HCT116 (cell line): Measurements from ENCODE around the gene CEND1.

Experiments
- CTCF ChIP-seq, 3 experiments: fragments of 200-600 bp in 1 of 3; sonication (generic) in 1 of 3; IDR thresholded peaks in 2 of 3; conservative IDR thresholded peaks in 1 of 3; 2 replicates each; pipeline ENCODE4 v1.5.1; 2012 to 2017; ENCODE audit warnings: low read depth in 2 of 3, low read length in 2 of 3, antibody characterized with exemption in 1 of 3, borderline replicate concordance in 1 of 3, control low read depth in 1 of 3, mild to moderate bottlenecking in 1 of 3, mixed read lengths in 1 of 3, mixed run types in 1 of 3, moderate library complexity in 1 of 3; ENCODE audit not compliant: insufficient read depth in 1 of 3
- POLR2A ChIP-seq: IDR thresholded peaks from 2 replicates; pipeline ENCODE4 v1.7.0; 2011; ENCODE audit warnings: borderline replicate concordance; ENCODE audit not compliant: insufficient read depth, insufficient read length; ENCODE audit errors: extremely low read depth
- POLR2AphosphoS5 ChIP-seq: IDR thresholded peaks from 2 replicates; pipeline ENCODE4 v1.6.1; 2011; ENCODE audit warnings: mild to moderate bottlenecking, low read depth, low read length, moderate library complexity
- SRF ChIP-seq: IDR thresholded peaks from 2 replicates; pipeline ENCODE4 v1.6.1; 2012; ENCODE audit warnings: low read depth
- TF ChIP-seq, protein P1 (sequence below): IDR thresholded peaks from 2 replicates; pipeline ENCODE4 v1.6.1; 2011; ENCODE audit warnings: mild to moderate bottlenecking, low read length, moderate library complexity; ENCODE audit not compliant: insufficient replicate concordance; ENCODE audit errors: extremely low read depth

GRCh38 chr11:826227-826621 lies 36.3 kb upstream of the CEND1 start:
- TF ChIP-seq POLR2A (no peak), CTCF (IDR thresholded peaks at IDR 0.05 in 2 of 3, conservative IDR thresholded peaks at IDR 0.05 in 1 of 3; ENCODE audit: borderline replicate concordance in 1 of 3, insufficient read depth in 1 of 3, low read depth in 2 of 3, low read length in 2 of 3) (no peak), POLR2AphosphoS5 (no peak), SRF (no peak)
- TF ChIP-seq, protein P1, sequence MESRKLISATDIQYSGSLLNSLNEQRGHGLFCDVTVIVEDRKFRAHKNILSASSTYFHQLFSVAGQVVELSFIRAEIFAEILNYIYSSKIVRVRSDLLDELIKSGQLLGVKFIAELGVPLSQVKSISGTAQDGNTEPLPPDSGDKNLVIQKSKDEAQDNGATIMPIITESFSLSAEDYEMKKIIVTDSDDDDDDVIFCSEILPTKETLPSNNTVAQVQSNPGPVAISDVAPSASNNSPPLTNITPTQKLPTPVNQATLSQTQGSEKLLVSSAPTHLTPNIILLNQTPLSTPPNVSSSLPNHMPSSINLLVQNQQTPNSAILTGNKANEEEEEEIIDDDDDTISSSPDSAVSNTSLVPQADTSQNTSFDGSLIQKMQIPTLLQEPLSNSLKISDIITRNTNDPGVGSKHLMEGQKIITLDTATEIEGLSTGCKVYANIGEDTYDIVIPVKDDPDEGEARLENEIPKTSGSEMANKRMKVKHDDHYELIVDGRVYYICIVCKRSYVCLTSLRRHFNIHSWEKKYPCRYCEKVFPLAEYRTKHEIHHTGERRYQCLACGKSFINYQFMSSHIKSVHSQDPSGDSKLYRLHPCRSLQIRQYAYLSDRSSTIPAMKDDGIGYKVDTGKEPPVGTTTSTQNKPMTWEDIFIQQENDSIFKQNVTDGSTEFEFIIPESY = no peak
